Measurements from ENCODE around the gene SLC45A3.

Gene SLC45A3

DNA sequence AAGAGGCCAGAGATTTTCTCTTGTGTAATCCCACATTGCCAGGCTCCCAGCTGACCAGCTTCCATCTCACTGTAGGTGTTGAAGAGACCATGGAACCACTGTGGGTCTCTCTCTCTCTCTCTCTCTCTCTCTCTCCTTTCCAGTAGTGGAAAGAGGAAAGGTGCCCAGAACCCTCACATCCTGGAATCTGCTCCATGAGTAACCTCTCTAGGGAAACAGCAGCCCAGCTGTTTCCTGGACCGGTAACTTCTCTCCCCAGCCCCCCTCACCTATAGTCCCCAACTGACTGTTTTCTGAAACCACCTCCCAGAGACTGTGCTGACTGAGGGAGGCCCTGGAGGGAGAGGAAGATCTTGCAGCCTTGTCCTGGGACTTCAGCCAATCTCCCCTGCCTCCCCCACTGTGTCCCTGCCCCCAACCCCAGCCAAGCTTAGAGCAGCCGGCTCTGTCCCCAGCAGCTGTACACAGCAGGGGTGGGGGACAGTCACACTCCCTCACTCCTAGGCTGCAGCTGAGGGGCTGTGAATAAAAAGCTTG, 20.6 kb upstream of the SLC45A3 start:
- DNase-seq (ENCODE audit: low read depth), result no peak

DNA sequence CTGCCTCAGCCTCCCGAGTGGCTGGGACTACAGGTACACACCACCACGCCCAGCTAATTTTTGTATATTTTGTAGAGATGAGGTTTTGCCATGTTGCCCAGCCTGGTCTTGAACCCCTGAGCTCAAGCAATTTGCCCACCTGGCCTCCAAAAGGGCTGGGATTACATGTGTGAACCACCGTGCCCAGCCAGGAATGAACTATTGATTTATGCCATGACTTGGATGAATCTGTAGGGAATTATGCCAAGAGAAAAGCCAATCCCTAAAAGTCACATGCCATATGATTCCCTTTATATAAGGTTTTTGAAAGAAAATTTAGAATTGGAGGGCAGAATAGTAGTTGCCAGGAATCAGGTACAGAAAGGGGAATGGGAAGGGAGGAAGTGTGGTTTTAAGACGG, 19.1 kb upstream of the SLC45A3 start:
- DNase-seq (ENCODE audit: low read depth), result no peak

DNA sequence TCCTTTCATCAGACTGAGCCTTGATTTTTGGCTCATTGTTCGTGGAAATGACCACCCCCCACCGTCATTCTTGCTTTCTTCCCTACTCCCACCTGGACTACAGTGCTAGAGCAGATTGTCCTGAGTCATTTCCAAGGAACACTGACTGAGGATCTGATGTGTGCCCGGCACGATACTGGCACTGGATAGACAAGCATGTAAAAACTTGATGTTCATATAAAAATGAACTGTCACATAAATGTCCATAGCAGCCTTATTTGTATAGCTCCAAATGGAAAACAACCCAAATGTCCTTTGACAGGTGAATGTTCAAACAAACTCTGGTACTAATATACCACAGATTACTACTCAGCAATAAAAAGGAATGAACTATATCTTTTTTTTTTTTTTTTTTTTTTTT, 18.6 kb upstream of the SLC45A3 start:
- DNase-seq (ENCODE audit: low read depth), result no peak

DNA sequence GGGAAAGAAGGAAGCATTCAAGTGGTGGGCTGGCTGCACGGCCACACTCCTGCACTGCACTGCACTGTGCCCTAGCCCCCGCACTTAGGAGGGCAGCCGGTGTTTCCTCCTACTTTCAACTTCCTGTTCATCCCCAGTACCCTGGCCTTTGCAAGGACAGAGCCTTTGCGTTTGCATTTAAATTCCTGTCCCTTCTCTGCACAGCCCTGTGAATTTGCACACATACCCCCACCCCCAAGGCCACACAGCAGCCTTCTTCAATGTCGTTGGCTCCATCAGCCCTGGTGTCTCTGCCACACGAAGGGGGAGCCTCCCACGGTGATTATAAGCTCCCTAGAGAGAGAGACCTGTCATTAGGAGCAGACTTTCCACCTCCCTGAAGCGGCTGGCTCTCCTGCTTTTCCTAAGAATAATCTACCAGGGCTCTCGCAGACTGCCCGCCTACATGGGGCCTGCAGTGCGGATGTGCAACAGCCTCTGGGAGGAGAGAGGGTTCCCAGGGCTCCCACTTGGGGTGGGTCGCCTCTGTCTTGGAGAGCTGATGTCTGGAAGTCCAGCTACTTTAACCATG, 13.2 kb upstream of the SLC45A3 start:
- no peak for DNase-seq (ENCODE audit: low read depth)

DNA sequence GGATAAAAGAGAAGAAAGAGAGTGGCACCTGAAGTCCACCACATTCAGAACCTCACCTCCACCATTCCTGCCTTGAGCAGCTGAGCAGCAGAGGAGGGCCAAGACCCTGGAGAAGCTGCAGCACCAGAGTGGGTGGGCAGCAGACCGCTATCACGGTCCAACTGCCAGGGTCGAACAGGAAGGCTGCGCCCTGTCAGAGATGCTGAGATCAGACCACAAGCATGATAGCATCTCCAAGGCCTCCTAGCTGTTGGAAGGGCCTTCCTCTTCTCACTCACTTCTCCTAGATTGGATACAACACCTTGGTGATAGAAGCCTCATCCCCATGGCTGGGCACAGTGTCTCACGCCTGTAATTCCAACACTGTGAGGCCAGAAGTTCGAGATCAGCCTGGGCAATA, 12.1 kb upstream of the SLC45A3 start:
- no peak for DNase-seq (ENCODE audit: low read depth)

DNA sequence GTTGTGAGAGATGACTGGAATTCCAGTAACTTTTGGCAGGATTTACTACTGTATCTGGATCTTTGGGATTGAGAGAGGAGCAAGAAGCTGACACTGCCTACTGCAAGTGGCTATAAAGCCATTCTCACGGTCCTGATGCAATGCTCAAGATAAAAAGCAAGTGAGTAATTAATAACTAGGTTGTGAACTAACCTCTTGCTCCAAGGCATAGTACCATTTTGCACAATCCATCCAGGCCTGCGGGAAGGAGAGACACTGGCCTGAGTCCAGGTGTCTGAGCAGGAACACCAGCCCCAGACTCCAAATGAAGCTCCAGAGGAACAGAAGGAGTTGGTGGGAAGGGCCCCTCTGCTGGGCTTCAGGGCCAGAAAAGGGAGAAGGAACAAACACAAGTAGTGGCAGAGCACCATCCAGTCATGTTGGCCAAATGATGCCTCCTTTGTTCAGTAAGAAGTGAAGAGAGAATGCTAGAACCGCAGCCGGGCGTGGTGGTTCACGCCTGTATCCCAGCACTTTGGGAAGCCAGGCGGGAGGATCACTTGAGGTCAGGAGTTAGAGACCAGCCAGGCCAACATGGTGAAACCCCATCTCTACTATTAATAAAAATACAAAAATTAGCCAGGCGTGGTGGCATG, 9.9 kb upstream of the SLC45A3 start:
- DNase-seq (ENCODE audit: low read depth), result no peak

DNA sequence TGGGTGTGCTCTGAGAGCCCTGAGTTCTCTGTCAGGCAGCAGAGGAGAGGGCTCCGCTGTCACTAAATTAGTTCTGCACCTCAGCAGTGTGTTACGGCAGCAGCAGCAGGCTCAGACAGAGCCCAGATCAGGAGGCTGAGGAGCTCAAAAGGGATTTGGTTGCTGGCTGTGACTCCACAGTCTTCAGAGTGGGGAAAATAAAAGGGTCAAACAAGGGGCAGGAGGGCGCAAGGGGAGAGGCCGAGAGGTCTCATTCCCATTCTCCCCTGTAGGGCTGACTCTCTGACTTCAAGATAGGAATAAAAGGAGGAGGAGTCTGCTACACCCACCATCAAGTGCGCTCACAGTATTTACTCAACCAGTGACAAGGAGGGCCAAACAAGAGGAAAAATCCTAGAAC, 9.2 kb upstream of the SLC45A3 start:
- no peak for DNase-seq (ENCODE audit: low read depth)

DNA sequence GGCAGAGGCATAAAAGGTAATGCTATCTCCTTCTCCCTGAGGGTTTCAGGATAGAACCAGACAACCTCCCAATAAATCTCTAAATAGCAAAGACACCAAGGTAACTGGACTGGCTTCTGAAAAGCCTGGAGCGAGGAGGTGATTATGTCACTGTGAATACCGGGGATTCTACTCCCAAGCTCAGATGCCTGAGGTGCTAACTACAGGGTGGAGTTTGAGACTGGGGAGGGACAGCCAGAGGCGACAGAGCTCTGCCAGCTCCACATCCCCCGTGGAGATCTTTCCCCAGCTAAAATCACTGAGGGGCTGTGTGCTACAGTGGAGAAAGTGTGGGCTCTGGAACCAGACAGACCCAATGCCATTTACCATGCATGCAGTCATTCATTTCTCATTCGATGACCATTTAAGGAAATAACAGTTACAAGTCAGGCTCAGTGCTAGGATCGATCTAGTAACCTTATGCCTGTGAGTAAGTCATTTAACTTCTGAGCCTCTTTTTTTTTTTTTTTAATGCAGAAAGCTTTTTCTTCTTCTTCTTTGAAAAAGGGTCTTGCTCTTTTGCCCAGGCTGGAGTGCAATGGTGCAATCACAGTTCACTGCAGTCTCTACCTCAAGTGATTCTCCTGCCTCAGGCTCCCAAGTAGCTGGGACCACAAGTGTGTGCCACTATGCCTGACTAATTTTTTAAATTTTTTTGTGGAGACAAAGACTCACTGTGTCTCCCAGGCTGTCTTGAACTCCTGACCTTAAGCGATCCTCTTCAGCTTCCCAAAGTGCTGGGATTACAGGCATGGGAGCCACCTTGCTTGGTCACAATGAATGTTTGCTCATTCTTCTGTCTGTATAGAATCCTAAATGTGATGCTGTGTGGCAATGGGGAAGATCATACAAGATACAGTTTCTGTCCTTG, 8.1 kb upstream of the SLC45A3 start:
- DNase-seq (ENCODE audit: low read depth), result no peak

DNA sequence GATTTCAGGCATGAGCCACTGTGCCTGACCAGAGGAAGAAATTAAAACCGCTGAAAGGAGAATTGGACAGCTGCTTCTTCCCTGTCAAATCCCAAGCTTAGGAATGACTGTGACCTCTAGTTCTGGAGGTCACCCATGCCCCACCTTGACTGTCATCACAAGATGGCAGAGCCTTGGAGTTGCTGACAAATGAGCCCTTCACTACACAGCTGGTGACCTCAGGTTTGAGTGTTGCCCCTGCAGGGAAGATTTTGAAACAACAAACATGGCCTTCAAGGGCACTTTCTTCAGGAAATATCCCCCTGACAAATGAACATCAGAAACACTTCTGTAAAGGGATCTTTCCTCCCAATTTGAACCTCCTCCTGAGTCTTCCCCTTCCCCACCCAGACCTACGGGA, 6.9 kb upstream of the SLC45A3 start:
- no peak for DNase-seq (ENCODE audit: low read depth)

DNA sequence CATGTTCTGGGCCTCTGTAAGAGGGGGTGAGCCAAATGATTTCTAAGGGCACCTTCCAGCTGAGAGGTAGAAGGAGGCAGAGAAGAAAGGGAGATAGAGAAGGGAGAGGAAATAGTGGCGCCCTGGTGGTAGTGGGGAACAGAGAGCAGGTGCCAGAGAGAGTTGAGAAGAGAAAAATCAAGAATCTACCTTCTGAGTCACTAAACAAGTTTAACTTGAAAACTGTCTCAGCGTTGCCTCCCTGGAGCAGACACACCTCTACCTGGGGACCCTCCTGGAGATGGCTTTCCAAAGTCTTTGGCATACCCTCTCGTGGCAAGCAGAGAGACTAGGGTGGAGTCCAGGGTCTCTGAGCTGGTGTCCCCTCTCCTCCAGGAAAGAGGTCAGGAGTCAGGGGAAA, 1.1 kb upstream of the SLC45A3 start:
- DNase-seq (ENCODE audit: low read depth), result no peak

DNA sequence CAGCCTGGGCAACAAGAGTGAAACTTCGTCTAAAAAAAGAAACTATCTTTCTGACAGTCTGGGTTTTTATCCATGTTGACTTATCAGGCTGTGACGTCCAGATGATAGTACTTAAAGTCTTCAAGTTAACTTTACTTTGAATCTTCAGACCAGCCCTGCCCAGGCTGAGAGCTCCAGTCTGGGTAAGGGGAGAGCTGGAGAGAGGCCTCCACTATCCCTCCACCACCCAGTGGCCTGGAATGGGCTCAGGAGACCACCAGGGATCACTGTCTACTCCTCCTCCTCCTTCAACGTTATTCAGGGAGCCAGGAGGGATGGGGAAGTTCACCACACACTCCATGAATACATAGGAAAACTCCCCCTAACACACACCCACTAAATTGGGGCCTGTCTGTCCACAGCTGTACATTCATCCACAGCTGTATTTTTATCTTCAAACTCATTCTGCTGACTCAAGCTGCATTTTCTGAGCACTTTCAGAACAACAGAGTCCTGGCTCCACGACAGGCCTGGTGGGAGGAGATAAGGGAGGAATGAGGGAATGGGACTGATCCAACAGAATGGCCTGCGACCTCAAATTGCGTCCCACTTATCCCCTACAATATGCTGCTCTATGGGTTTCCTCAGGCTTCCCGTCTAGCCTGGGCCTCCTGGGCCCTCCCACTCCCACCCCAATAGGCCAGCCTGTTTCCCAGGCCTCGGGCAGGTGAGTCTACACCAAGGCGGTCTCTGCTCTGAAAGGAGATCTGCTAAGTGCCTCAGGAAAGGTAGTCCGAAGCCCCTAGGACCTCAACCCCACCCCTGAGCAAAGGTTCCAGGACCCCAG, 1.8 kb downstream of the SLC45A3 start:
- DNase-seq (ENCODE audit: low read depth), result no peak

DNA sequence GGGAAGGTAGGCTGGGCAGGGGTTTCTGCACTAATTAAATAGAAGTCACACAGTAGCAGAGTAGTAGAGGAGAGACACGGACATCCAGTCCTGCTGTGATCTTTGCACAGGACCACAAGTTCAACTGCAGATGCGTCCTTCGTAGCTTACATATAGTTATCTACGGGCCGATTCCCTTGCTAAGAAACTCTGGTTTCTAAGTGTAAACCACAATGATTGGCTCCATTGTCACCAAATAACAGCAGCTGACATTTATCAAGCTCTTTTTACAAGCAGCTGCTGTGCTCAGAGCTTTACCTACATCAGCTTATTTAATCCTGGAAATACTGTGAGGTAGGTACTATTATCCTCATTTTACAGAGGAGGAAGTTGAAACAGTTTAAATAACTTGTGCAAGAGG, 3.1 kb downstream of the SLC45A3 start:
- no peak for DNase-seq (ENCODE audit: low read depth)

DNA sequence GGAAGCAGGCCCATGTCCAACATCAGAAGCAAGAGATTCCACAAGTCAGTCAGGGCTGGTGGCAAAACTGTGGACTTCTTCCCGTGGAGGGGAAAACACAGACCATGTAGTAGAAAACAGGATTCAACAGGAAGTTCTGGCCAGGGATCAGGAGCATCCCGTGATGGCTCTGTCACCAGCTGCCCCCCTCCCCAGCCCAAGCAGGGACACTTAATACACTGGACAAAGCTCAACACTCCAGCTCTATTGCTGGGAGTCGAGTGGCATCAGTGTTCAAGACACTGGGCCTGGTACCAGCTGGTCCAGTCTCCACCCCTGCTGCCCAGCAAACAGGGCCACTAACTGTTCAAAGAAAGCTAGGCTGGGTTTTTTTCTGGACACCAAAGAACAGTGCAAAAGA, 3.7 kb downstream of the SLC45A3 start:
- DNase-seq (ENCODE audit: low read depth), result no peak

DNA sequence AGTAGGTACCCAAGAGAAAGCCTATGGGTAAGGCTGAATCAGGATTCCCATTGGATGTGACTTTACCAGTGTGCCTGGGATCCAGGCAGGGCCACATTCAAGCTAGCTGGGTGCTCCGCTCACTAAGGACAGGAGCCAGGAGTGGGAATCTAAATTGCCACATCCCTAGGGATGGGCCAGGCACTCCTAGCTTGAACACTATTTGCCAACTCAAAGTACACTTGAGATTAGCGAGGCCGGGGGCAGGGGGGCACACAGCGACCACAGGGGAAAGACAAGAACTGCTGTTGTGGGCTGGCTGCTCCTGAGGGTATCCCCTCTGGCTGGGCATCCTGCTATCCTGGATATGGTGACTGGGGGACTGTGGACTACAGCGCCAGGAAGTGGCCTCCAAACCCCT, 4.3 kb downstream of the SLC45A3 start:
- DNase-seq (ENCODE audit: low read depth), result no peak

DNA sequence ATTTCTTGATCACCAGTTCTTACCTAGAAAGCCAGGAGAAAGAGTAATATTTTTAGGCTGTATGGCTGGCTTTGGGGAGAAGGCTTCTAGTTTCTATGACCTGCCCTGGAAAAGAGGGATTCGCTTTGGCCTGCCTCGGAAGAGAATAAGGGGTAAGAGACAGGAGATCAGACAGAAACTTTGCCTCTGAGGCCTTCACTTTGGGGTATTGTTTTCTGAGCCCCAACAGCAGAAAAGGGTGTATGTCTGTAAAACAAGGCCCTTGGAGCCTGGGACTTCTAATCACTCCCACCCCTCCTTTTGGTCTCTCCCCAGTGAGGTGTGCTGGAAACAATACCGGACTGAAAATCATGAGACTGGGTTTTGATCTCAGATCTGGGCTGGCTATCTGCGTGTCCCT, 5.1 kb downstream of the SLC45A3 start:
- DNase-seq (ENCODE audit: low read depth), result no peak

DNA sequence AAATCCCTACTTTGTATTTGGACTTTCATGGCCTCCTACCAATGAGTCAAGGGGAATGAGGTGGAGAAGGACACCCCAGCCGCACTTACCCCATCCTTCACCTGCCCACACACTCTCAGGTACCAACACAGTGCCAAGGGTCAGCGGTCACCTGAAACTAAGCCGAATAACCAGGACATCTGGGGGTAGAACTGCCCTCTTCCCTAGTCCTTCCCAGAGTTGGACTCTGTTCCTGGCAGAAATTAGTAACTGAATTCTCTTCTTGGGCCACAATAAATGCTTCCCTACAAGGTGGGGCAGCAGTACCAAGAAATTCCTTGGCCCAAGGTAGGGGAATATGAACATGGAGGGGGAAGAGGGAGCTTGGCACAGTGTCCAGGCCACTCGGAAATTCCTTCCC, 7.3 kb downstream of the SLC45A3 start:
- no peak for DNase-seq (ENCODE audit: low read depth)

DNA sequence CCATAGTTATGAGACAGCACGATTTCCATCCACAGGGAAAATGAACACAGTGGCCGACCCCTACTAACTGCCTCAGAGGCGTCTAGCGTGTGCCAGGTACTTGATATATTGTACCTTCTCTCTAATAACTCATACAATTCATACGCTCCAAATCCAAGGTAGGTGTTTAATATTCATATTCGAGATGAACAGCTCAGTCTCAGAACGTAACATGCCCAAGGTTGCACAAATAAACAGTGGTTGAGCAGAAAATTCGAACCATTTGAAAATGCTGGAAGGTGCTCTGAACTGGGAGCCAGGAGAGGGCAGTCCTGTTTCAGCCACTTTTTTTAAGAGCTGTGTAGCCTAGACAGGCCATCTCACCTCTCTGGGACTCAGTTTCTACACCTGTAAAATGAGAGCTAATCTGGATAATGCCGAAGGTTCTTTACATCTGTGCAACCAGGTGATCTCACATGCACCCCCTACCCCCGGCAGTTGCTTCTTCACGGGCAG, 7.9 kb downstream of the SLC45A3 start:
- no peak for DNase-seq (ENCODE audit: low read depth)

DNA sequence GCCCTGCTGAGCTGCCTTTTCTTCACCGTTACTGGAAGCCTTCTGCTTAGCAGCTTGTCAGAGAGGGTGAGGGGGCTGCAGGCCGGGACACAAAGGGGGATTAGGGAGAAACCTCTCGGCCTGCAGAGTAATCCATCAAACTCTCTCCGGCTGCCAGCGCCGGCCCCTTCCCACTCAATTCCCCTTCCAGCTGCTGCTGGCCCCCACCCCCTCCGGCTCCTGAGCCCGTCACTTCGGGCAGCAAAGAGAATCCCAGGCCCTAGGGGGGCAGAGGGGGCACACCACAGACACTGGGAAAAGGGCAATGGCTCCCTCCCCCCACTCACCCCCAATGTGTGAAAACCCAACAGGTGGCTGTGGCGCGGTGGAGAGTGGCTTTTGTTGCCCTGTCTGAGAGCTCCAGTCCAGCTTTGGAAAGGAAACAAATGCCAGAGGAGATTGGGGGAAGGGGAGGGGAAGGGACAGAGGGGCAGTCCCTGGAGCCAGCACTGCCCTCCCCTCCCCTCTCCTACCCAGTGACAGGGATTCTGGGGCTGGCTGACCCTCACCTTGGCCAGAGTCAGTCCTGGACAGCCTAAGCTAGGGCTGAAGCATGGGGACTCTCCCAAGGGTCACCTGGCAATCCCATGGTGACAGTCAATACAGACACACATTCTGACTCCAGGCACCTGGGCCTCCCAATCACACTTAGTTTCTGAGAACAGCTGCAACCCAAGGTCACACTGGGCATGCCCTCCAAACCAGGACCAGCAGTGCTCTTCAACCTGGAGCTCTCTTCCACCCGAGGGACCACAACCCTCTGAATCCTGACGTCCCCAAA, 9.5 kb downstream of the SLC45A3 start:
- DNase-seq (ENCODE audit: low read depth), result no peak

DNA sequence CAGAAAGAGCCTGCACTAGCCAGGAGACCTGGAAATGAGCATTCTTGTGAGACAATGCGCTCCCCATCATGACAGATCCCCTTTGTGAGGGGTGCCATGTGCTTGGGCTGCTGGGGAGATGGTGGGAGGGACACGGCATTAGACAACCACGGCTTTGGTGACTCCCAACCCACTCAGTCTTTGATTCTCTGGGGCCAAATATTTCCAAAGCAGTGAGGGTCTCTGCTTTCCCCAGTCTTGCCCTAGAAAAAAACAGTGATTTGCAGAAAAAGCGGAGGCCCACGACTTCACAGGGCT, 10.2 kb downstream of the SLC45A3 start:
- no peak for DNase-seq (ENCODE audit: low read depth)

DNA sequence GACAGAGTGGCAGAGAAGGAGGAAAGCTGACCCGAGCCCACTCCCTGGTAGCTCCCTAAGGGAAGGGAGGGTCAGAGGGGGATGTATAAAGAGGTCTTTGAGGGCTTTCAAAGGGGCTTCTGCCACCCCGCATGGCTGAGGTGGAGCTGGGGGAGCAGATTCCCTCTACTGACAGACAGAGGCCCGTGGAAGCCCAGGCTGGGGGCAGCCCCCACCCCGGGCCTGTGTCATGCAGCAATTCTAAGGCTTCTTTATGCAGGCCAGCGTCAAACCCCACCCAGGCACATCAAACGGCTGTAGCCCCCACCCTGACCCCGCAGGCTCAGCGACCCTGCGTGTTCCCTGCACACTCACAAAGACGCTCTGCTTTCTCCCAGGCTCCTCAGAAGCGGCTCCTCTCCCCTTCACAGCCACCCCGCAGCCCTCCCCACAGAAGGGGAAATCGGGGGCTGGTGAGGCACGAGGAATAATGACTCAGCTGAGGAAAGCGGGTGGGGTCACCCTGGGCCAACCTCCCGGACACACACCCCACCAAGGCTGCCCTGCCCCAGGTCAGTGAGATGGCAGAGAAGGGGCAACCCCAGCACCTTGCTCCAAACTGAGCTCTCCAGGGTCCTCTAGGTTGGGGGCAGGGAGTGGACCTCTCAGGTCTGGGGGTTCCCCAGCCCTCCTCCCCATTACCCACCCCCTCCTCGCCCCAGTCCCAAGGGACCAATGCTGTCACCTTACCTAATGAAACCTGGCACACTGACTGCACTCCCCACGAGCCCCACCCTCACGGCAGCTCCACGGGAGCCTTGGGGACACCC, 10.8 kb downstream of the SLC45A3 start:
- no peak for DNase-seq (ENCODE audit: low read depth)

DNA sequence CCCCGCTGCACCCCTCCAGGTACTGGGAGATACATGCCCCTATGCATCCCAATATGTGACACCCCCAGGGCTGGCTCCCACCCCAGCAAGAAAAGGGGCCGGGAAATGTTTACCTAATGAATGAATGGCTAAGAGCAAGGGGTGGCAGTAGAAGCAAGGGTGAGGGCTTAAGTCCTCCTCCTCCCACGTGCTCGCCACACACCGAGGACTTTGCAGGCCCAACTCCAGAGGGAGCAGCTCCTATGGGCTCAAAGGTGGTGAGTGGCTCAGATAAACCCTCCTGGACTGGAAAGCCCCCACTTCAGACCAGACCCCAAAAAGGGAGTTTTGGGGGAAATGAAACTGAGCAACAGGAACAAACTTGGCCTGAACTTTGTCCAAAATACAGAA, 11.4 kb downstream of the SLC45A3 start:
- no peak for DNase-seq (ENCODE audit: low read depth)
